GM12892 (cell line): ENCODE data around the gene DOCK2.

Experiments used
- POLR2A ChIP-seq: IDR thresholded peaks from 2 replicates; pipeline ENCODE4 v1.6.1; 2011; ENCODE audit warnings: low read depth, low read length, control low read depth
- POLR2AphosphoS5 ChIP-seq: IDR thresholded peaks from 2 replicates; pipeline ENCODE4 v1.6.1; 2011; ENCODE audit warnings: low read depth, low read length, control low read depth
- TAF1 ChIP-seq: IDR thresholded peaks from 2 replicates; pipeline ENCODE4 v1.6.1; 2011; ENCODE audit warnings: low read depth, mild to moderate bottlenecking, control low read depth, low read length, borderline replicate concordance

- TF ChIP-seq POLR2AphosphoS5 (no peak), POLR2A (no peak), TAF1 (no peak)
Observed at GRCh38 chr5:170108266-170108785, 471.3 kb downstream of the DOCK2 start.
